NCI-H1436 (cell line): ENCODE measurements around the gene HIRA.
A peak's percentile ranks its signal among the peaks of the same experiment; 100 is the strongest.
"Not testable (repeated sequence)": the region's sequence is repeated elsewhere in the genome, so short reads cannot be mapped to it uniquely, and the experiment has no call there.

Source experiments
- DNase-seq: peaks from one replicate; lab custom pipeline; 2025; lab: John Stamatoyannopoulos, UW

HIRA gene

GRCh38 chr22:19440411-19441195 lies 9.1 kb upstream of the HIRA start:
- DNase-seq = no peak

GRCh38 chr22:19438298-19438697 lies 6.8 kb upstream of the HIRA start:
- DNase-seq = no peak

DNA sequence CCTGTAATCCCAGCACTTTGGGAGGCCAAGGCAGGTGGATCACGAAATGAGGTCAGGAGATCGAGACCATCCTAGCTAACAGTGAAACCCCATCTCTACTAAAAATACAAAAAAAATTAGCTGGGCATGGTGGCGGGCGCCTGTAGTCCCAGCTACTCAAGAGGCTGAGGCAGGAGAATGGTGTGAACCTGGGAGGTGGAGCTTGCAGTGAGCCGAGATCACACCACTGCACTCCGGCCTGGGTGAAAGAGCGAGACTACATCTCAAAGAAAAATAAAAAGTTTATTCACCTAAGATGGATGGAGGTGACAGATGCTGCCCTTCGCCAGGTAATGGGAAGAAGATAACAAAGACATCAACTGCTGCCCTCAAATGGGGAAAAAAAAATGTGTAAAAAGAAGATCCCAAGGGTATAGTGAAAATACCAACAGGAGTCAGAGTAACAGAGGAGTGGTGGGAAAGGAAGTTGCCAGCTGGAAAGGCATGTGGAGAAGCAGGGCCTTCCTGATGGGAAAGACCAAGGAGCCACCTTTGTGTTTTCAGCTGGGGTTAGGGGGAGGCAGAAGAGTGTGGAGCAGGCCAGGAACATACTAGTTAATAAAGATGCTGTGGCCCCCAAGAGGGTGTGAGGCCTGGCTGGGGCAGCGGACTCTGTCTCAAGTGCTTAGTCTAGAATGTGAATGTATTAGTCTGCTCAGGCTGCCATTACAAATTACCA lies 5.1 kb upstream of the HIRA start:
- not testable (repeated sequence) for DNase-seq

GRCh38 chr22:19434829-19435580 lies 3.5 kb upstream of the HIRA start:
- no peak for DNase-seq

GRCh38 chr22:19434401-19434800 lies 2.9 kb upstream of the HIRA start:
- no peak for DNase-seq

GRCh38 chr22:19432133-19432851 lies 759 bp upstream of the HIRA start, which contains the start of gene MRPL40:
MRPL40 (plus strand) TSS chr22:19432545; CDS start chr22:19432555, 10 bp downstream.
- peak; percentile 91 for DNase-seq

DNA sequence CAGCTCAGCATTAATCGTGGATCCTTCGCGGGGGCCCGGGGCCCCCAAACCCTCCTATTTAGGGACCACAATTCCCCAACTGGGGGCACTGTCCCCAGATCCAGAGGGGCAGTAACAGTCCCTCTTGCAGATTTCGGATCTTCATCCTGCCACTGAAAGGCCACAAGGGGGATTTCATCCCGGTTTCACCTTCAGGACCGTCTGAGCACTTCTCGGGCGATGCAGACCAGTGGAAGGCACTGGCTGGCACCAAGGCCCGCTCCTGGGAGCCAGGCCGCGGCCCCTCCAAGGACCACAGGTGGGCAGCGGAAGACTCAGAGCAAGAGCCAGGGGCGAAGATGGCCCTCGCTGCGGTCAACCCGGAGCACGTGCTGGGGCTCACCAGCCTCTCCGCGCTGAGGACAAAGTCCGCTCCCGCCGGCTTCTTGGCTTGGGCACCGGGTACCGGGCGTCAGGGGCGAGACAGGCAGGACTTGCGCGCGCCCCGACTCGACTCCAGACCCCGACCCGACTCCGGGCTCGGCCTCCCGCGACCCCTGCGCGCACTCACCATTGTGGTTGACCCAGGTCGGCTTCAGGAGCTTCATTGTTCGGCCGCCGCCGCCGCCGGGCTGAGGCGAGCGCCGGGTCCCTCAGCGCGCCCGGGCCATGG lies 517 bp downstream of the HIRA start:
- no peak for DNase-seq

DNA sequence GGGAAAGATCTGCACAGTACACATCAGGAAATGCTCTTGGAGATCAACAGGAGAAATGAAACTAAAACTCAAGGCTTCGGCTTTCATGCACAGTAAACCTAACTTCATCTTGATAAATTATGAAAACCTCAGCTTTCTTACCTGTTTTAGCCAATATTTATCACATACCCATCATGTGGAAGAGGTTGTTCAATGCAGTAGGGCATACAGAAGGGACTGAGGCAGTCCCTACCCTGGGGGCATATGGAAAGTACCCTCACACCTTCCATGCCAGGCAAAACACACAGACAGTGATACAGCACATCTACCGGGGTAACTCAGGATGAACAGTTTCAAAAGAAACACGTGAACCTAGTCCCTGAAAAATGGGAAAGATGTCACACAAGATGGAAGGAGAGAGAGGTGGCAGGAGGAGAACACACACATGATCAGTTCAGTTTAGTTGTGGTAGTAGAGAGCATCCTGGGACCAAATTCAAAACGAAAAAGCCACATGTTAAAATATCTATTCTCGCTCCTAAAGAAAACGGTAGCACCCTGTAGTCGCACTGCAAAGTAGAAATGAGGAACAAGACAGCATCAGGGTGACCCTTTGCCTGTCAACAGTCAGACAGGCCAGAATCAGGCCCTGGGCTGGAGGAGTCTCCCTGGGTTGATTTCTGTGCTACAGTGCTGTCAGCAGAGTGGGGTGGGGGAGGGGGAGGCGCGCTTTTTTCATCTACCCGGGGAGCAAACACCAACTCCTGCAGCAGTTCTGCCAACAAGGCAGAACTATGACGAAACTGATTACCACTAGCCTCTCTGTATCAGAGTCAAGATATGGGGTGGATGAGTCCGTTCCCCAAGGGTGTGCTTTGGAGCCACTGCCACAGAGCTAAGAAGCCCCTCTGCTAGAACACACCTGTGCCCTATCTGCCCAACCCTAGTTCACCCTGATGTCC lies 1.3 kb downstream of the HIRA start:
- DNase-seq = no peak

- no peak for DNase-seq
Measured at GRCh38 chr22:19424186-19424500, 7.4 kb downstream of the HIRA start.

DNA sequence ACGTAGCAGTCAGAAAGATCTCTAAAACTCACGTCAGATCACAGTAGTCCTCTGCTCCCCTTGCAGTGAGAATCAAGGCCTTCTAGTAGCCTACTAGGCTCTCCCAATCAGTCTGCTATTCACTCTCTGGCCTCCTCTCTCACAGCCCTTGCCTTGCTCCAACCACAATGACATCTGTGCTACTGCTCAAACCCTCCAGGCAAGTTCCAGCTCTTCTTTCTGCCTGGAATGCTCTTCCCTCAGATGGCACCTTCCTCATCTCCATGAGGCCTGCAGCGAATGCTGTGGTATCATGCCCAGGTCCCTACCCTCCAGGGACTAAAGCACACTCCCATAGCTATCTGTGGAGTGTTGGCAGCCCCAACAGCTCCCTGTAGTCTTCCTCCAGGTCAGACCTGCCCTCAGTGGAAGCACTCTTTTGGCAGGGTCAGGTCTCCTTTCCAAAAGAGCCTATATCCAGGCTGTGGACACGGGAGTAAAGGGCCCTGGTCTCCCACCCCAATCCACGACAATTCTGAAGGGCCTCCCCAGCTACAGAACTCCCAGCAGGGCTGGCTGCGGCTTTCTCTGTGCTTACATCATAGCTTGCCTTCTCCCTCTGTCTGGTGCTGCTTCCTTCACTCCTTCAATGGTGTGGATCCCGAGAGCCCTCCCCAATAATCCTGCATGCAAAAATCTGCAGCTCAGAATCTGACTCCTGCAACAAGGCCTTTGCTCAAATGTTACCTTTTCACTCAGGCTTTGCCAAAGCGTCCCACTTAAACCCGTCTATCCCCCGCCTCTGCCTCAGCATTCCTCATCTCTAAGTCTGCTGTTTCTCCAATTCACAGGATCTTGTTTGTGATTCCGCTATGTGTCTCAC lies 8.9 kb downstream of the HIRA start:
- no peak for DNase-seq

- DNase-seq = no peak
Measured at GRCh38 chr22:19420321-19420720, 11.2 kb downstream of the HIRA start.

GRCh38 chr22:19419464-19420178 lies 11.9 kb downstream of the HIRA start:
- no peak for DNase-seq

DNA sequence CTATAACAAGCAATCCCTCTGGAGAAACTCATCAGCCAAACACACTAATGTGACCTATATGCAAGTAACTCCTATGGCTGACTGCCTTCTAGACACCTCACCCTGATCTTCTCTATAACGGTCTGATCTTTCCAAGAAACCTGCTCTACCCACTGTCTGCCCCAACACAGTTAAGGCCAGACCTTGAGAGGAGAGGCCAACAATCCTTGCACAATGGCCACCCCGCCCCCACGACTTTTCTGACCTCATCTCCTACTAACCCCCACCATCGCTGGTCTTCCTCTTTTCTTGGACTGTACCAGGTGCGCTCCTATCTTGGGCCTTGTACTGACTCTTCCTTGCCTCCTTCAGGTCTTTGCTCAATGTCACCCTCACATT lies 12.5 kb downstream of the HIRA start:
- no peak for DNase-seq

- no peak for DNase-seq
Measured at GRCh38 chr22:19412923-19413322, 18.6 kb downstream of the HIRA start.

DNA sequence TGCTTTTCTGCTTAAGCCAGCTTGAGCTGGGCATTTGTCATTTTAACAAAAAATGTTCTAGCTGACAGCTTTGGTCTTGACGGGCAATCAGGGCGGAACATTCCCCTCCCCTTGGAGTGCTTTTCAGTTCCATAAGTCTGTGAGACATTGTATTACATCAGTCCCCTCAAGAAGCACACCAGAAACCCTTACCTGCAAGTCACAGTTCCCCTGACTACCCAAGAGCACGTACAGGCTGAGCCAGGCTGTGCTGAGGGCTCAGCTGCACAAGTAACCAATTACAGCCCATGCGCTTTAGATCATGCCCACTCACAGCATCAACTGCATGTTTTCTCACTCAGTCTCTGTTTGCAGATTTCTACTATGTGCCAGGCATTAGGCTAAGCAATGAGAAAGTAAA lies 19.1 kb downstream of the HIRA start:
- no peak for DNase-seq

GRCh38 chr22:19411690-19412045 lies 19.9 kb downstream of the HIRA start:
- DNase-seq = no peak

- DNase-seq = no peak
Measured at GRCh38 chr22:19410941-19411689, 20.4 kb downstream of the HIRA start.
